Stimulated activated CD4-positive, alpha-beta T cell treated with anti-CD3 and anti-CD28 coated beads, Interleukin-1b, Interleukin-23, amount 100 ng/mL, for 4 hours (primary cell): Measurements from ENCODE around the gene NT5C3B.
"Not testable (repeated sequence)": the region's sequence is repeated elsewhere in the genome, so short reads cannot be mapped to it uniquely, and the experiment has no call there.

Source experiments
- DNase-seq, 2 donors: peaks; one replicate each; pipeline ENCODE4 v3.0.0-alpha.2; 2020; ENCODE audit warnings: low read depth in 2 of 2

The NT5C3B gene

DNA sequence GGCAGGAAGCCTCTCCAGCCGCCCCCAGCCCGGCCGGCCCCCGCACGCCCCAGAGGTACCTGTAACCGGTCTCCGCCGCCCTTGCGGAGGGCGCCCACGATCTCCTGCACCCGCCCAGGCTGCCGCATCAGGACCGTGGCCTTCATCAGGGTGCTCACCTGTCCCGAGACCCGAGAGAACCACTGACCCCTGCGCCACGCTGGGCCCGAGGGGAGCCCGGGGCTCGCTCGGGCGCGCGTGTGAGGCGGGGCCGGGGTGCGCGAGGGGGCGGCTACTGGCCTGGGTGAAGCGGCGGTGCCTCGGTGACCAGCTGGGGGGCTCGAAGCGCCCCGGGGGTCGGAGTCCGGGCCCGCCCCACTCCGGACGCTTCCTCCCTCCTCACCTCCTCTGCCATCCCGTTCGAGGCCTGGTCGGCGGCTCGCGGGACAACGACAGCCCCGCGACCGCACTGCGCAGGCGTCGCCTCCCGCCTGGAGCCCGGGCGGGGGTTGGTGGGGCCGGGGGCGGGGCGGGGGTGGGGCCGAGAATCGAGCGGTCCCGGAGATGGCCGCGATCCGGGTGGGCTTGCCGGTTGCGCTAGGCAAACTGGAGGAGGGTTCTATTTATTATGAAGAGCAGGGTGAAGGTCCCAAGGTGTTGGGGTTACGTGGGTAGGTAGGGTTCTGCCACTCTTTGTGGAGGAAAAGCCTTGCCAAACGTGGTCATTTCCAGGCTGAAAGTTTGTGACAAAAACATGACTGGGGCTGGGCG, at the start of gene NT5C3B:
TSS of gene NT5C3B (minus strand) at position 433 of the 750 bp plus-strand sequence. CDS start at position 394, 39 bp downstream.
- peak; percentile 32 to 60 for DNase-seq

DNA sequence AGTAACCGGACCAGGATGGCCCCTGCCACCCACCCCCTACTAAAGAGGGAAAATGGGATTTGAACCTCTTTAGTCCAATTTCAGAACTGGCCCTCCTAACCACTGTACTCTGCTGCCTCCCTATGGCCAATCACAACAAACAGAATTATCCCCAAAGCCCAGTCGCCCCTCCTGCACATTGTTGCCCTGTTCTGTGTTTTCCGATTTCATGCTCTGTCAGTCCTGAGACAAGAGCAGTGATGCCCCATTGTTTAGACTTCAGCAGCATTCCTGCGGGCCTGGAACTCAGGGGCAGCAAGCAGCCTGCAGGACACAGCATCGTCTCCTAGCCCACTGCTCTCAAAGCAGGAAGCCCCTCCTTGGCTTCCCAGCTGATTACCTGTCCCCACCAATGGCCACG, 49.7 kb upstream of the NT5C3B start:
- DNase-seq = no peak

DNA sequence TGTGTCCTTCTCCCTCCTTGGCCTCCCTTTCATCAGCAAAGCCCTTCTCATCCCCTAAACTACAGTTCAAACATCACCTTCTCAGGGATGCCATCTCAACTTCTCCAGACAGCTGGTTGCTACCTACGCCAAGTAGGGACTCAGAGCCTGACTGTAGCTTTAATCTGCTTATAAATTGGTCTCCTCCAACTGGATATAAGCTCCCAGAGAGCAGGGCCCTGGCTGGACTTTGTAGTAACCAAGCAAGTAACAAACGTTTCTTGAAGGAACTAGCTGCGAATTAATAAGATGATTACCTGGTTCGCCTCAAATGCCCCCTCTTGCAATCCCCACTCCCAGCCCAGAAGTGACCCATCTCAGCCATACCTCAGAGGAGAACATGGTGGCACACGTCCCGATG, 46.7 kb upstream of the NT5C3B start:
- DNase-seq = no peak

DNA sequence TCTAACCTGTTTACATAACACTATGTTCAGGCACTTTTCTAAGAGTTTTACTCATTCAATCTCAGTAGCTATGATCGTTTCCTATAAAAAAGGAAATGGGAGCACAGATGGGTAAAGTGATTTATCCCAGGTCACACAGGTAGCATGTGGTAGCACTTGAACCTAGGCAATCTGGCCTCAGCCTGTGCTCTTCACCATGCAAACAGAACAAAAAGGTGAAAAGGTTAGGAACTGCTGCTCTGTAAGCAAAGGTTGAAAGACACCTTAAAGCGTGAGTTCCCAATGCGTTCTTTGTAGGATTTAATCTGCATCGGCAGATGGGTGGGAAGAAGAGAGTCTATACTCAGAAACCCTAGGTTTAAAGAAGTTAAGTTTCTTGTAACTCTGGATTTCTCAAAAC, 44.1 kb upstream of the NT5C3B start:
- DNase-seq = no peak

DNA sequence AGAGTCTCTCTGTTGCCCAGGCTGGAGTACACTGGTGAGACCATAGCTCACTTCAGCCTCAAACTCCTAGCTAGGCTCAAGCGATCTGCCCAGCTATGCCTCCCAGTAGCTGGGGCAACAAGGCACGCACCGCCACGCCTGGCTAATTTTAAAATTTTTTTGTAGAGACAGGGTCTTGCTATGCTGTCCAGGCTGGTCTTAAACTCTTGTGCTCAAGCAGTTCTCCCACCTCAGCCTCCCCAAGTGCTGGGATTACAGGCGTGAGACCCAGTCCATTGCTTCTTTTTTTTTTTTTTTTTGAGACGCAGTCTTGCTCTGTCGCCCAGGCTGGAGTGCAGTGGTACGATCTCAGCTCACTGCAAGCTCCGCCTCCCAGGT, 38.2 kb upstream of the NT5C3B start:
- not testable (repeated sequence) for DNase-seq

DNA sequence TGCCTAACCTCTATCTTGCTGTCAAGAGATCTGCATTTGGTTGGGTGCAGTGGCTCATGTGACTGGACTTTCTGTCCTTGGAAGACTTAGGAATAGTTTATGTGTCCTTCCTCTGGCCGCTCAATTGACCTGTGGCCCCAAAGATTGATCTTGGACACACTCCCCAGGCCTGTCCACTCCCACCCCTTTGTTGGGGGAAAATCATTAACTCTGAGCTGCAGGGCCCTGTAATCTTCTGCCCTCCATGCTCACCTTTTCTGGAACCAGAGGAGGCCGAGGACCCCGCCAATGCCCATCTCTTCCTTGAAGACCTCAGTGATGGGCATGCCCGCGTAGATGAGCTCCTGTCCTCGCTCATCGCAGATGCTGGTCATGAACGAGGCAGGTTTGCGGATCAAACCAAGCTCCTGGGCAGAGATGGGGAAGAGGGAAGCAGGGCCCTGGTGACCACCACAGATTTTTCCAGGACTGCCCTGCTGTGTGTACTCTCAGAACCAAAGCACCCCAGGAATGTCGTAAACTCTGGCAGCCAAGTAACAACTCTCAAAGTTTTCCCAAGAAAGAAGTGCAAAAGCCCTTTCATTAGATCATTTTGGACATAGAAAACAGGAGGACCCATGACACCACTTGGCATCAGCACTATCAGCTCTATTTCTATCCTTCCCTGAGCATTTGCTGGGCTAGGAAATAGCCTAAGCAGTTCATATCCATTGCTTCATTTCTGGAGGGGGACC, 37.7 kb upstream of the NT5C3B start:
- DNase-seq = no peak

DNA sequence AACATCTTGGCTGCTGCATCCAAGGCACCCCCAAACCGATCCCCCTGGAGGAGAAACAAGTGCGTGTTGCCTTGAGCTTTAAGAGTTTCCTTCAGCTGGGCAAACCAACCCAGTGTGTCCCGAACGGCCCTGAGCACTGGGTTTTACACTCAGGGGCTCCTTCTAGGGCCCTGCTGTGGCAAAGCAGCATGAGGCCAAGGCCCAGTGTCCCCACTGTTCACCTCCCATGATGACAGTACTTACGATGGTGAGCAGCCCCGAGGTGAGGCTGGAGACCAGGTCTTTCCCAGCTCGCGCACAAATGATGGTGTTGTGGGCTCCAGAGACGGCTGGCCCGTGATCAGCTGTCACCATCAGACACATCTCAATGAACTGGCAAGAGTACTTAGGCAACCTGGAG, 35.8 kb upstream of the NT5C3B start:
- no peak for DNase-seq

DNA sequence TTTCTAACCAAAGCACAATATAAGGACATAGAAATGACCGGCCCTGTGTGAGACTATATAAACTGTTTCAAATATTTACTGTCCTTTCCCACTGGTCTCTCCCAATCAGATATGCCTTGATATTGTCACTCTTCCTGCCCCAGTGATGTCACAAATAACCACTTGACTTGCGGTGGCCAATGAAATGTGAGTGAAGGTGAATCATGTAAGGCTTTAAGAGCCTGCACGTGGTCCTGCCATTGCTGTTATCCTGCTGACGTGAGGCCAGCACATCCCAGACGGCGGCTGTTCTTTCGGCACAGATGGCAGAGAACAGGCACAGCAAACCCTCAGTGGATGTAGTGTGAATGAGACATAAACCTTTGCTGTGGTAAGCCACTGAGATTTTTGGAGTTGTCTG, 34.6 kb upstream of the NT5C3B start:
- DNase-seq = no peak

DNA sequence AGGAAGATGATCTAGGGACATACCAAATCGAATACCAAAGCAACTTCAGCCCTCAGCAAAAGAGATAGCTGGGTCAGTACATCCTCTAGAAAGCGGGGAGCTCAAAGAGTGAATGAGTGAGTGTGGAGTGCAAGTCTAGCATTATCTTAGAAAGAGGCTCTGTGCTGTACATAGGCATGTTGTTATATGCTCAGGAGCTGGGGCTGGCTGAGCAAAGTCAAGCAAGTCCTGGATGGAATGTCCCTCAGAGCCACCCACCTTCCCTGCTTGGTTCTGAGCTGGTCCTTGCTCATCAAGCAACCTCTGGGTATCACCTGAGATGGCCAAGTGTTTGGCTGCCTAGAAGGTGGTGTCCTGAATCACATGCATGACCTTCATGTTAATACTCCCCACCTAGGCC, 34.1 kb upstream of the NT5C3B start:
- DNase-seq = no peak

DNA sequence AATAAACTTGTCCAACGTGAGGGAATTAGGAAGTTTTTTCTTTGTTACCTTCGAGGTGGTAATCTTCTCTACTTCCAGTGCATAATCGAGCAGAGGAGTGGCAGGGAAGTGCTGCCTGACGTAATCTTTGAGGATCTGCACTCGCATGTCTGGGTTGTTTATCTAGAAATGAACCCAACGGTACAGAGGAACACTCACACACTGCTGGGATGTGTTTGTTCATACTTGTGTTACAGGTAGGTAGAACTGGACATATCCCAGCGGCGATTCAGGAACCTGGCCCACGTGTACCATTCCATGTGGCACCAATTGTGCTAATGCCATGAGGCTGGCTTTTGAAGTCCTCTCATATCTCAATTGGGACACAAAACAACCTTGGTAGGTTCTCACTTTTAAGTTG, 33.4 kb upstream of the NT5C3B start:
- no peak for DNase-seq

DNA sequence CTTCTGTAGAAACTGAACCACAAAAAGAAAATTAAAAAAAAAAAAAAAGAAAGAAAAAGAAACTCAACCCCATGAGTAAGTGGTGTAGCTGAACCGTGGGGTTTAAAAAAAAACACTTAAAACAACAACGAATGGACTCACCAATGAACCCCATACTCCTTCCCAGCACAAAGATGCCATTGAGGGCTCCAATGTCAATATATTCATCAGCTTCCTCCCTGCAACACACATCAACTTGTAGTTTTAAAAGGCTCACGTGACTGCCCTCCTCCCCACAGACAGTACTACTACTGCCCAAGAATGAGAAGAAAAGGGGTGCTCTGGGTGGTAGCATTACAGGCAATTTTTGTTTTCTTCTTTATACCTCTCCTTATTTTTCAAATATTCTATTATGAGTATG, 32.5 kb upstream of the NT5C3B start:
- no peak for DNase-seq

DNA sequence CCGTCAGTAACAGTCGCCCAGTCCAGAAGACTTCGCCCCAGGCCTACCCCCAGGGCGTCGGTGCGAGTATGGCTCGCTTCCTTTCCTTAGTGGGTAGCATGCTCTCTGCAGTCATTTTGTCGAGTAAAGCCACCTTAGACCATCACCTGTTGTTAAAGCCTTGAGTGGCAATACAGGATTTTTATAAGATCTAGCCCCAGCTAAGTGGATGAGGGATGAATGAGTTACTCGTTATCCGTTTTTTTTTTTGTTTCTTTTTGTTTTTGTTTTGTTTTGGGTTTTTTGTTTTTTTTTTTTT, 29.5 kb upstream of the NT5C3B start:
- DNase-seq = no peak

DNA sequence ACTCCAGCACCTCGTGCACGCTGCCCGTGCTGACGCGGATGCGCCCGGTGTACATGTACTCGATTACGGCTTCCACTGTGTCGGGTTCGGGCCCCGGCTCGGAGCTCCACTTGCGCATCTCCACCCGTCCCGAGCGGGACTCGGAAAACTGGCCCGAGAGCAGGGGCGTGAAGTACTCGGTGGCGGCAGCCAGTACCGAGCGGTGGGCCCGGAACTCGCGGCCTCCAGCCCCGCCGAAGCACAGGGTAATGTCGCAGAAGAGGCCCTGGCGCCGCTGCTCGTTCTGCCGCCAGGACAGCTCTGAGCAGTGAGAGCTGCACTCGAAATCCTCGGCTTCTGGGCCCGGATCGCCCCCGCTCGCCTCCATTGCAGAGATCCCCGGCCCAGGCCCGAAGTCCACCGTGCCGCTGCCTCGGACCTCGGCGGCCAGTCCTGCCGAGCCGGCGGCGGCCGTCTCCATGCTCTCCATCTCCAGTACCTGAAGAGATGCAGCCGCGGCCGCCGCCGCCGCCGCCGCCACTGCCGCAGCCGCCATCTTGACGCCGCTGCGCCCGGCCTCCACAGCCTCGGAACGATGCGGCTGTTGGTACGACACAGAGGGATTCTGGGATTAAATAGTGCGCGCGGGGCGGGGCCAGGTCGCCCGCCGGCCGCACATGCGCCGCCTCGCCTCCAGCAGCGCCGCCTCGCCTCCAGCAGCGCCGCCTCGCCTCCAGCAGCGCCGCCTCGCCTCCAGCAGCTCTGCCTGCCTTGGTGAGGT, 29.0 kb upstream of the NT5C3B start, which contains the start of gene KLHL11:
TSS of gene KLHL11 (minus strand) at position 588 of the 760 bp plus-strand sequence. CDS start at position 535, 53 bp downstream.
- peak; percentile 79 to 85 for DNase-seq

DNA sequence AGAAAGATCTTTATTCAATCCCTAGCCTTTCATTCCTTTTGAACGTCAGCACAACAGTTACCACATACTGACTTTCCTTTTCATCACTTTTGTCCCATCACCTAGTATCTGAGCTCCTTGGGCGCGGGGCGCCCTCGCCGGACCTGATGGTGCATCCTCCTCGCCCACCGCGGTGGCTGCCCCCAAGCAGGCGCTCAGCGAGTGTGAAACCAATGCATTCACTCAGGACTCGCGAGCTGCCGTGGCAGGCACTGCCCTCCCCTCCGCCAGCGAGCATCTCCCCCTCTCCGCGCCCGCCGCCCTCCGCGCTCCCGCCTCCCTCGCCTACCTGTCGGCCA, 28.4 kb upstream of the NT5C3B start:
- DNase-seq = peak in 1 of 2 donors; percentile 46

DNA sequence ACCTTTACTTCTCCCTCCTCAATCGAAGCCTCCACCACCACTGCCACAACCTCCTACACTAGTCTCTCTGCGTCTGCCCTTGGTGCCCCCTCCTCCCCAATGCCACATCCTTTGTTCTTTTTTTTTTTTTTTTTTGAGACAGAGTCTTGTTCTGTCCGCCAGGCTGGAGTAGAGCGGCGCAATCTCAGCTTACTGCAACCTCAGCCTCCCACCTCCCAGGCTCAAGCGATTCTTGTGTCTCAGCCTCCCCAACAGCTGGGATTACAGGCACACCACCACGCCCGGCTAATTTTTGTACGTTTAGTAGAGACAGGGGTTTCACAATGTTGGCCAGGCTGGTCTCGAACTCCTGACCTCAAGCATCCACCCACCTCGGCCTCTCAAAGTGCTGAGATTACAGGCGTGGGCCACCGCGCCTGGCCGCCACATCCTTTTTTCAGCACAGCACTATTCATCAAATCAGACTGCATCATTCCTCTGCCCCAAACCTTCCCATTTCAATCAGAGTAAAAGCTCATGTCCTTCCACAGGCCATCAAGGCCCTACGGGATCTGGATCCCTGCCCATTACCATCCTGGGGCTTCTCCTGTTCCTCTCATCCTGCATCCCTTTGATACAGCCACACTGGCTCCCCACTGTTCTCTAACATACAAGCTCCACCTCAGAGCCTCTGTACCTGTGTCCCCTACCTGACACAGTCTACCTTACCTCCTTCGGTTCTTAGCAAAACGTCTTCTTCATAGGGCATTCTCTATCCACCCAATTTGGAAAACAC, 27.2 kb upstream of the NT5C3B start:
- no peak for DNase-seq

DNA sequence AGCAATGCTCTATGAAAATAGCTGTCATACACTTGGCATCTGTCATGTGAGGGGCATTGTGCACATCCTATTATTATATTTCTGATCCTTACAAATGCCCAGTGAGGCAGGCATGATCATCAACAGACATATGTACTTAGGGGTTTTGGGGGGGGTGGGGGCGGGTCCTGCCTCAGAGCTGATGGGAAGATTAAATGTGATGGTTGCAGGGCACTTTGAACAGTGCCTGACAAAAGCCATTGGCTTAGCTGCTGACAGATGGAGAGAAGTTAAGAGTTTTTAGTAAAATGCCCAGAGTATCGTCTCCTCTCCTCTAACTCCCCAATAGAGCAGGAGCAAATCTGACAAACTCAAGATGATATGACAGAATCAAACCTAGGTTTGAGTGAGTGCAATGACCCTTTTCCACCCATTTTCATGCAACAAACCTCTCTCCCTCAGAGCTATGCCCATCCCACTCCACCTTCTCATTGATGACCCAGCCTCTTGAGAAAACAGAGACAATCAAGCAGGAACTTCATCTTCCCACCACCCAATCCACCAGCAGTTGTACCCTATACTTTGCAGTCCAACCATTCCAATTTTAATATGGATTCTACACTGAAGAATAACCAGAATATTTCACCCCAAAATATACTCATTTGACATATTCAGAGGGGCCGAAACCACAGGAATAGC, 24.4 kb upstream of the NT5C3B start:
- DNase-seq = no peak

DNA sequence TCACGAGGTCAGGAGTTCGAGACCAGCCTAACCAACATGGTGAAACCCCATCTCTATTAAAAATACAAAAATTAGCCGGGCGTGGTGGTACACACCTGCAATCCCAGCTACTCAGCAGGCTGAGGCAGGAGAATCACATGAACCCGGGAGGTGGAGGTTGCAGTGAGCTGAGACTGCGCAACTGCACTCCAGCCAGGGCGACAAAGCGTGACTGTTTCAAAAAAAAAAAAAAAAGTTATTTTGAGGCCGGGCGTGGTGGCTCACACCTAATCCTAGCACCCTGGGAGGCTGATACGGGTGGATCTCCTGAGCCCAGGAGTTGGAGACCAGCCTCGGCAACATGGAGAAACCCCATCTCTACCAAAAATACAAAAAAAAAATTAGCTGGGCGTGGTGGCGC, 15.3 kb upstream of the NT5C3B start:
- not testable (repeated sequence) for DNase-seq

DNA sequence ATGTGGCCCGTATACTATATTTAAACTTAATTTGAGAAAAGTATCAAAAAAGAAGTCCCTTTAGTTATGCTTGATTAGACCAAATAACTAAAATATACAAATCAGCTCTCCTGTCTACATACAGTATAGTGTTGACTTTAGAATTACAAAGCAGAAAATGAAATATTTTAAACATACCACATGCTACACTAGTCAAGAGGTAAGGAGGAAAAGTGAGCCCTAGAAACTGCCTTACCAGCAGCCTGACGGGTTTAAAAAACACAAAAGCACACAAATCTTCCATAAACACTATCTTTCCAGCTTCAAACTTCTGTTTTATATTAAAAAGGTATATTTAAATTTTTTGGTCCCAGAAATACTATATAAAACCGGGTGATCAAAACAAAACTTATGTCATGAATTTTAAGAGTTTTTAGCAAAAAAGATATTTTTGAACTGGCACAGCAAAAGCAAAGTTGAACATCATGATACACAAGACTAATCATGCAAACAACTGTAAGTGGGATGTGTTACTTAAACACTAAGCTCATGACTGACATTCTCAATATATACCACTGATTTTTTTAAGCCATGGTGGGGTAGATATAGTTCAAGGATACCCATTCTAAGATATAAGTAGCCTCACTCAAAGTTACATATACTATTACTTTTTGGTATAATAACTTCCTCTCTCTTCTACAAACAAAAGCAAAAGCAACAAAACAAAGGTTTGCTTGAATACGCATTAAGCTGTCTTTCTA, 13.4 kb upstream of the NT5C3B start:
- DNase-seq = no peak

DNA sequence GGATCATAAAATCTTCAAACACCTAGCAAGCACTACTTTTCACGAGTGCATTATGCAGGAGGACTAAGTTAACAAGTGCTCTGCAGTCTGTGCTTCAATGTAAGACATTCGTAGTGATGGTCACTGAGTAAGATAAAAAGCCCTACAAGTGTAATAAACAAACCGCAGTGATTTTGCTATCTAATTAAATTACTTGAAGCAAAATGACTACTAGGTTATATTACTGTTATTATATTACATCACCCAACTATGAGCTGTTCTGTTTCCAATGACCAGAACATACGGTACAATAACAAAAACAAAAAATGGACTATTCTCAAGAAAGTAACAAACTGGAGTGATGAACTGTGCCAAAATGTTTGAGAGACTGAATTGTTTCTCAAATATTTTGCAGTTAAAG, 12.8 kb upstream of the NT5C3B start:
- DNase-seq = no peak

DNA sequence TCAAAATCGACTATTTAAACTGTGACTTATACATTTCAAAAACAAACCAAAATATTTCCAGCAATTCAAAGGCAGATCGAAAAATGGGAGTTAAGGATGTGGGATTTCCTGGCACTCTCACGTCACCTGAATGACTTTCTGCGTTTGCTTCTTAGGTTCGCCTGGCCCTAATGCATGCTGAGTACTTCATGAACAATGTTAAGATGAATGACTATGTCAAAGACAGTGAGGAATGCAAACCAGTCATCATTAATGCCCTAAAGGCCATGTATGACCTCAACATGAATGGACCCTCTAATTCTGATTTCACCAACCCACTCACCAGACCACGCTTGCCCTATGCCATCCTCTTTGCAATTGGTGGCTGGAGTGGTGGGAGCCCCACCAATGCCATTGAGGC, 8.9 kb upstream of the NT5C3B start:
- no peak for DNase-seq

DNA sequence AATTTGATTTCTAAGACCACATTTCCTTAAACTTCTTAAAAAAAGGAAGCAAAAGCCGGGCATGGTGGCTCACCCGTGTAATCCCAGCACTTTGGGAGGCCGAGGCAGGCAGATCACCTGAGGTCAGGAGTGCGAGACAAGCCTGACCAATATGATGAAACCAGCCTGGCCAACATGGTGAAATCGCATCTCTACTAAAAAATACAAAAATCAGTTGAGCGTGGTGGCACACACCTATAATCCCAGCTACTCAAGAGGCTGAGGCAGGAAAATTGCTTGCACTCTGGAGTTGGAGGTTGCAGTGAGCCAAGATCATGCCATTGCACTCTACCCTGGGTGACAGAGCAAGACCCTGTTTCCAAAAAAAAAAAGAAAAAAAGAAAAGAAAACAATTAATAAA, 4.7 kb upstream of the NT5C3B start:
- not testable (repeated sequence) for DNase-seq
